Natural killer cell treated with Interleukin-12 subunit alpha and Interleukin-12 subunit beta and Interleukin-15 and Interleukin-18, amount 100 ng/mL, for 72 hours (primary cell): ENCODE data around the gene HES4. TPM values are rescaled to one million over a fixed set of nuclear protein-coding genes. Genes with fewer than 3 reads are reported as not detected.
"Not testable (repeated sequence)": the region's sequence is repeated elsewhere in the genome, so short reads cannot be mapped to it uniquely, and the experiment has no call there.

Experiments used
- ATAC-seq, 2 donors: fragments of 150-1000 bp; cut with Tn5 transposase in 1 of 2; sonication (Bioruptor Pico), chemical (Tn5 transposase) in 1 of 2; 2 replicates each; pipeline ENCODE4 v1.10.0; 2021
- DNase-seq: peaks from one replicate; pipeline ENCODE4 v3.0.0; 2022; ENCODE audit warnings: low spot score
- H3K27ac Mint-ChIP-seq, 2 donors: 1 replicate in 1 of 2; 2 replicates in 1 of 2; pipeline ENCODE4 v1.8.0; 2022; ENCODE audit warnings: mixed read lengths in 2 of 2, mild to moderate bottlenecking in 1 of 2, moderate library complexity in 1 of 2
- H3K27me3 Mint-ChIP-seq, 2 donors: 1 replicate in 1 of 2; 2 replicates in 1 of 2; pipeline ENCODE4 v1.8.0; 2022; ENCODE audit warnings: mixed read lengths in 2 of 2
- H3K36me3 Mint-ChIP-seq: one replicate; pipeline ENCODE4 v1.8.0; 2022; ENCODE audit warnings: mixed read lengths
- H3K4me1 Mint-ChIP-seq, 2 donors: 1 replicate in 1 of 2; 2 replicates in 1 of 2; pipeline ENCODE4 v1.8.0; 2022; ENCODE audit warnings: low read depth in 2 of 2, mixed read lengths in 2 of 2, mild to moderate bottlenecking in 1 of 2
- H3K4me3 Mint-ChIP-seq: one replicate; pipeline ENCODE4 v1.8.0; 2022; ENCODE audit warnings: mixed read lengths
- H3K9me3 Mint-ChIP-seq: 2 replicates; pipeline ENCODE4 v1.8.0; 2022; ENCODE audit warnings: mixed read lengths
- total RNA-seq, 2 donors: library from RNA; stranded (reverse); gene quantifications; one replicate each; pipeline ENCODE4 v1.2.3, GENCODE V29; 2022

HES4 gene
- total RNA-seq, 2 donors from 2014 or later: not detected

DNA sequence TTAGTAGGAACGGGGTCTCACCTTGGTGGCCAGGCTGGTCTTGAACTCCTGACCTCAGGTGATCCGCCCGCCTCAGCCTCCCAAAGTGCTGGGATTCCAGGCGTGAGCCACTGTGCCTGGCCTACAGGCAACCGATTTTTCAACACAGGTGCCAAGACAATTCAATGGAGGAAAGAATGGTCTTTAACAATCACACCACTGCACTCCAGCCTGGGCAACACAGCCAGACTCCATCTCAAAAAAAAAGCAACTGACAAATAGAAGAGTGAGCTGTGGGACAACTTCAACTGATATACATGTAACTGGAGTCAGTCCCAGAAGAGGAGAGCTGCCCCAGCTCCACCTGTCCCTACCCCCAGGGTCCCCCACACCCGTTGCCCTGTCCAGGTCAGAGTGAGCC lies 5.4 kb downstream of the HES4 start:
- ATAC-seq, H3K9me3 Mint-ChIP-seq, H3K4me3 Mint-ChIP-seq, H3K36me3 Mint-ChIP-seq: not testable (repeated sequence)
- Mint-ChIP-seq H3K27me3 (peaks cover 17 to 32% of the 10 kb centered on the region in 2 donors), H3K27ac (peak overlapping the region in 1 of 2 donors; percentile 40), H3K4me1 (peaks cover 11 to 14% of the 10 kb centered on the region in 2 donors)
- peak; percentile 28 for DNase-seq

DNA sequence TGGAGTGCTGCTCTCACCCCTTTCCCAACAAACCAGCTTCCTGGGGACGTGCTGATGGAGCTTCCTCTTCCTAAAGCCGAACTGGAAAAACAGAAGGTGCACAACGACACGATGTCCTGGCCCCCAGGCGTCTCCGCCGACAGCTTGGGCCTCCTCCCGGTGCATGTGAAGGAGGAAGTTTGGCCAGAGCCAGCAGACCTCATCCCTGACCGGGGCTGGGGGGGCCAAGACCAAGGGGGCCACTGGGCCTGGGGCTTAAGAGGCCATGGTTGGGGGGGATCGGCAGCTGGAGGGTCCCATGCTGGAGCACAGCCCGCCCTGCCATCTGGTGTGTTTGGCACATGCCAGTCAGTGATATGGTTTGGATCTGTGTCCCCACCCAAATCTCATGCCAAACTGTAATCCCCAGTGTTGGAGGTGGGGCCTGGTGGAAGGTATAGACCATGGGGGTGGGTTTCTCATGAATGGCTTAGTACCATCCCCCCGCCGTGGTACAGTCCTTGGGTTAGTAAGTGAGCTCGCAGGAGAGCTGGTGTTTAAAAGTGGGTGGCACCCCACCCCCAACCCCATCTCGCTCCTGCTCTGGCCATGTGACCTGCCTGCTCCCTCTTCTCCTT lies 6.4 kb downstream of the HES4 start:
- Mint-ChIP-seq H3K4me3 (no peak overlapping the region), H3K36me3 (peaks cover 5% of the 10 kb centered on the region), H3K27me3 (peaks cover 25 to 42% of the 10 kb centered on the region in 2 donors), H3K4me1 (peaks cover 11 to 14% of the 10 kb centered on the region in 2 donors), H3K9me3 (peaks cover 3% of the 10 kb centered on the region), H3K27ac (no peak overlapping the region)
- no peak for ATAC-seq
- peak; percentile 54 for DNase-seq

- Mint-ChIP-seq H3K9me3 (peaks cover 3% of the 10 kb centered on the region), H3K4me3 (peak overlapping the region; percentile 33), H3K27me3 (peaks cover 25 to 45% of the 10 kb centered on the region in 2 donors), H3K36me3 (peaks cover 5% of the 10 kb centered on the region), H3K27ac (peak overlapping the region in 1 of 2 donors; percentile 40), H3K4me1 (peaks cover 11 to 14% of the 10 kb centered on the region in 2 donors)
- DNase-seq: no peak
- peak in 1 of 2 donors; percentile 43 for ATAC-seq
Measured at GRCh38 chr1:992362-992761, 7.5 kb downstream of the HES4 start.

GRCh38 chr1:991895-992294 lies 8.0 kb downstream of the HES4 start:
- Mint-ChIP-seq H3K36me3 (peaks cover 5% of the 10 kb centered on the region), H3K9me3 (peaks cover 3% of the 10 kb centered on the region), H3K27ac (no peak overlapping the region), H3K4me3 (no peak overlapping the region), H3K4me1 (peaks cover 11 to 14% of the 10 kb centered on the region in 2 donors), H3K27me3 (peaks cover 23 to 45% of the 10 kb centered on the region in 2 donors)
- ATAC-seq (no peak), DNase-seq (no peak)

GRCh38 chr1:991275-991674 lies 8.6 kb downstream of the HES4 start:
- peaks cover 23 to 48% of the 10 kb centered on the region in 2 donors for H3K27me3 Mint-ChIP-seq
- H3K4me1 Mint-ChIP-seq: peaks cover 11 to 14% of the 10 kb centered on the region in 2 donors
- H3K9me3 Mint-ChIP-seq, H3K36me3 Mint-ChIP-seq, DNase-seq, H3K4me3 Mint-ChIP-seq, ATAC-seq: not testable (repeated sequence)
- peak overlapping the region in 1 of 2 donors; percentile 22 for H3K27ac Mint-ChIP-seq

DNA sequence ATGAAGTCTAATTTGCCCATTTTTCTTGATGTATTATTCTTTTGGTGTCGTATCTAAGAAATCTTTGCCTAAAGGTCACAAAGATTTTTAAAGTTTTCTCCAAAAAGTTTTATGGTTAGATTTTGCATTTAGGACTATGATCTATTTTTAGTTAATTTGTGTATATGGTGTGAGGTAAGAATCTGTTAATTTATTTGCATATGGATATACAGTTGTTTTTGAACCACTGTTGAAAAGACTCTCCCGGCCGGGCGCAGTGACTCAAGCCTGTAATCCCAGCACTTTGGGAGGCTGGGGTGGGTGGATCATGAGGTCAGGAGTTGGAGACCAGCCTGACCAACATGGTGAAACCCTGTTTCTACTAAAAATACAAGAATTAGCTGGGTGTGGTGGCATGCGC lies 11.8 kb downstream of the HES4 start:
- not testable (repeated sequence) for H3K9me3 Mint-ChIP-seq, H3K4me3 Mint-ChIP-seq, H3K36me3 Mint-ChIP-seq, DNase-seq, ATAC-seq, H3K27ac Mint-ChIP-seq
- peaks cover 17 to 51% of the 10 kb centered on the region in 2 donors for H3K27me3 Mint-ChIP-seq
- peaks cover 8 to 14% of the 10 kb centered on the region in 2 donors for H3K4me1 Mint-ChIP-seq

GRCh38 chr1:985126-985525 lies 14.8 kb downstream of the HES4 start:
- Mint-ChIP-seq H3K27ac (no peak overlapping the region), H3K36me3 (no peaks in the 10 kb centered on the region), H3K4me1 (no peaks in the 10 kb centered on the region), H3K4me3 (no peak overlapping the region), H3K9me3 (no peaks in the 10 kb centered on the region), H3K27me3 (peaks cover 14 to 38% of the 10 kb centered on the region in 2 donors)
- DNase-seq (no peak), ATAC-seq (no peak)

- ATAC-seq (no peak), DNase-seq (no peak)
- H3K9me3 Mint-ChIP-seq: no peaks in the 10 kb centered on the region
- no peak overlapping the region for H3K27ac Mint-ChIP-seq
- H3K27me3 Mint-ChIP-seq: peaks cover 14 to 34% of the 10 kb centered on the region in 2 donors
- H3K36me3 Mint-ChIP-seq: no peaks in the 10 kb centered on the region
- no peak overlapping the region for H3K4me3 Mint-ChIP-seq
- H3K4me1 Mint-ChIP-seq: no peaks in the 10 kb centered on the region
Measured at GRCh38 chr1:984476-984814, 15.5 kb downstream of the HES4 start.

- peak; percentile 62 to 80 for ATAC-seq
- H3K4me3 Mint-ChIP-seq: no peak overlapping the region
Measured at GRCh38 chr1:983798-984475, 16.0 kb downstream of the HES4 start.

GRCh38 chr1:982765-983436 lies 17.0 kb downstream of the HES4 start:
- ATAC-seq: no peak
- H3K9me3 Mint-ChIP-seq: no peaks in the 10 kb centered on the region
- H3K4me1 Mint-ChIP-seq: no peaks in the 10 kb centered on the region
- no peak for DNase-seq
- no peak overlapping the region for H3K4me3 Mint-ChIP-seq
- no peaks in the 10 kb centered on the region for H3K36me3 Mint-ChIP-seq
- peaks cover 6 to 22% of the 10 kb centered on the region in 2 donors for H3K27me3 Mint-ChIP-seq
- no peak overlapping the region for H3K27ac Mint-ChIP-seq

More at GRCh38 chr1:983798-984475, 16.0 kb downstream of the HES4 start:
- Mint-ChIP-seq H3K27ac (no peak overlapping the region), H3K9me3 (no peaks in the 10 kb centered on the region), H3K27me3 (peaks cover 11 to 29% of the 10 kb centered on the region in 2 donors), H3K4me1 (no peaks in the 10 kb centered on the region), H3K36me3 (no peaks in the 10 kb centered on the region)
- no peak for DNase-seq

DNA sequence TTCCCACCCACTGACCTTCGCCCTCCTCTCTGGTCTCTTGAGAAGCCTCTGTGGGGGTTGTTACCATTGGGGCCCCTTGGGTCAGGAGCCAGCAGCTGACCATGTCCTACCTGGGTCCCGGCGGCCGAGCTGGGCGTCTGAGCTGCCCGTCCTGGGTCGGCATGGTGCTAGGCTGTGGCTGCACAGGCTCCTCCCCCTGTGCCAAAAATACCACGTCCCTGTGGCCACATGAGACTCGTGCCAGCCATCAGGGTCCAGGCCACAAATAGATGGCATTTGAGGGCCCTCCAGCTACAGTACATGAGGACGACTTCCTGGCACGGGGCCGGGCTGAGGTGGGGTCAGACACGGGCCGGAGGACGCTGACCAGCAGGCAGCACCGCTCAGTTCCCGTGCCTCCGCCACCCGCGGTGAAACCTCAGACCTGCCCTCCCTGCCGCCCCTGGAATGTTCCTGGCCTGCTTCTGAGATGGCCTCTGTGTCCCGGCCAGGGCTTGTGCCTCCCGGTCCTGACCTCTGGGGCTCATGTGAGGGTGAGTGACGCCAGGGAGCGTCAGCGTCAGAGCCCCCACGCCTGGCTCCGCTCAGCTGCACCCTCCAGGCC lies 17.8 kb downstream of the HES4 start, which contains the start of gene PERM1:
PERM1 (minus strand) TSS at position 139 of the 604 bp plus-strand sequence. CDS start 1,064 bp downstream, outside the sequence.
- no peak within 1 kb of the TSS for H3K27ac Mint-ChIP-seq
- ATAC-seq (no peak), DNase-seq (no peak)
- H3K4me3 Mint-ChIP-seq: no peak within 1 kb of the TSS
- H3K36me3 Mint-ChIP-seq: no peaks in the 10 kb centered on the region
- no peaks in the 10 kb centered on the region for H3K4me1 Mint-ChIP-seq
- no peaks in the 10 kb centered on the region for H3K9me3 Mint-ChIP-seq
- peaks cover 6 to 22% of the 10 kb centered on the region in 2 donors for H3K27me3 Mint-ChIP-seq

DNA sequence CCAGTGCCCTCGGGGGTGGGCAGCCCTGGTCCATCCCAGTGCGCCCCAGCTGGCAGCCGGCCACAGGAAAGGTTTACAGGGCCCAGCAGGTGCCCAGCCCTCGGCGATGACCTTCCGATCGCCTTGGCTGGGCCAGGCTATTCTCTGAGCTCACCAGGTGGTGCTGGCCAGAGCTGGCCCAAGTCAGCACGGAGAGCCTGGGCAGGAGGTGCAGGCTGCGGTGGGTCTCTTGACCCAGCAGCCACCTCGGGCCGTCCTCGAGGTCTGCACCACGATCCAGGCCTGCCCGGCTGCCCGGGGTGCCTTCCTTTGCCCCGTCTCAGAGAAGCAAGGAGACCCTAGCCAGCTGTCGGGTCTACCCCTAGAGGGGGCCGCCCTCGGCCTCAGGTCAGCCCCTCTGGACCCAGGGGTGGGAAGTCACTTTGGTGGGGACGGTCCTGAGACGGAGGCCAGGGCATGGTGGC lies 18.4 kb downstream of the HES4 start:
- Mint-ChIP-seq H3K36me3 (no peaks in the 10 kb centered on the region), H3K4me1 (no peaks in the 10 kb centered on the region), H3K9me3 (no peaks in the 10 kb centered on the region), H3K27ac (no peak overlapping the region), H3K4me3 (no peak overlapping the region), H3K27me3 (peaks cover 6 to 22% of the 10 kb centered on the region in 2 donors)
- ATAC-seq (no peak), DNase-seq (no peak)

DNA sequence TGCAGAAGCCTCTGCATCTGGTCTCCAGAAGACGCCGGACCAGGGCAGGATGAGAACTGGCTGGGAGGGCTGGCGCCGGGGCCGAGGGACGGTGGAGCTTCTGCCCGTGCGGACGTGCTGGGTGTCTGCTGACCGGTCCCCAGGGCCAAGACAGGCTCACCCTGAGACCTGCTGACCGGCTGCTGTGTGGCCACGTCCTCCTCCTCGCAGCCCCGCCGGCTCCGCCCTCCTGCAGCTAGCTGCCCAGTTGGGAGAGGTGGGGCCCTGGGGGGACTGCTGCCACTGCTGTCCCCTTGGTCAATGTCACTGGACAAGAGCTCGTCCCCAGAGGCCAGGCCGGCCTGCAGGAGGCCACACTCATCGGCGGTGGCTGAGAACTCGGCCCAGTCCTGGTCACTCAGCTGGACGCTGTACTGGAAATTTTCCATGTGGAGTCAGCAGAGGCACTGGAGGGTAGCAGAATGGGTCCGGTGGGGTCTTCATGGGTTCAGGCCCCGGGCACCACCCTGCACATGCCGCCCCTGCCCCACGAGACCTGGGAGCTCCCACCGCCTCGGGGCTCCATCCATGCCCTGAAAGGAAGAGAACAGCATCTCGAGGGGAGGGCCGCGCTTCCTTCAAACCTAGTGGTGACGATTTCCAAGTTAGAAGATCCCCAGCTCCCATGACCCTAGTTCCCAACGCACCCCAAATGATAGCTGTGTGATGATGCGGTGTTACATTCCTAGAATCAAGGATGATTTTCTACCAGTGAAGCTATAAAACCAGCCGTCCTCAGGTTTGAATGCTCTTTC lies 19.1 kb downstream of the HES4 start:
- Mint-ChIP-seq H3K4me1 (peaks cover 0 to 2% of the 10 kb centered on the region in 2 donors), H3K27me3 (peaks cover 7 to 14% of the 10 kb centered on the region in 2 donors), H3K9me3 (no peaks in the 10 kb centered on the region), H3K36me3 (no peaks in the 10 kb centered on the region), H3K27ac (no peak overlapping the region), H3K4me3 (no peak overlapping the region)
- ATAC-seq (no peak), DNase-seq (no peak)
